Uterus (tissue), 2 donors: Measurements from ENCODE around the gene DCDC2B.

ENCODE experiments used
- POLR2A ChIP-seq, 2 donors: fragments of 450-650 bp; IDR thresholded peaks; one replicate each; pipeline ENCODE4 v1.6.1; 2016; ENCODE audit warnings: antibody characterized with exemption in 2 of 2, mild to moderate bottlenecking in 1 of 2, moderate library complexity in 1 of 2
- TF ChIP-seq, protein P1 (sequence below), 4 experiments: fragments of 200-600 bp in 2 of 4; fragments of 450-650 bp in 2 of 4; sonication (generic) in 2 of 4; IDR thresholded peaks; one replicate each; pipeline ENCODE4 v1.5.1; 2016 to 2019; ENCODE audit warnings: antibody characterized with exemption in 4 of 4, mild to moderate bottlenecking in 2 of 4, moderate library complexity in 1 of 4

- TF ChIP-seq, protein P1, sequence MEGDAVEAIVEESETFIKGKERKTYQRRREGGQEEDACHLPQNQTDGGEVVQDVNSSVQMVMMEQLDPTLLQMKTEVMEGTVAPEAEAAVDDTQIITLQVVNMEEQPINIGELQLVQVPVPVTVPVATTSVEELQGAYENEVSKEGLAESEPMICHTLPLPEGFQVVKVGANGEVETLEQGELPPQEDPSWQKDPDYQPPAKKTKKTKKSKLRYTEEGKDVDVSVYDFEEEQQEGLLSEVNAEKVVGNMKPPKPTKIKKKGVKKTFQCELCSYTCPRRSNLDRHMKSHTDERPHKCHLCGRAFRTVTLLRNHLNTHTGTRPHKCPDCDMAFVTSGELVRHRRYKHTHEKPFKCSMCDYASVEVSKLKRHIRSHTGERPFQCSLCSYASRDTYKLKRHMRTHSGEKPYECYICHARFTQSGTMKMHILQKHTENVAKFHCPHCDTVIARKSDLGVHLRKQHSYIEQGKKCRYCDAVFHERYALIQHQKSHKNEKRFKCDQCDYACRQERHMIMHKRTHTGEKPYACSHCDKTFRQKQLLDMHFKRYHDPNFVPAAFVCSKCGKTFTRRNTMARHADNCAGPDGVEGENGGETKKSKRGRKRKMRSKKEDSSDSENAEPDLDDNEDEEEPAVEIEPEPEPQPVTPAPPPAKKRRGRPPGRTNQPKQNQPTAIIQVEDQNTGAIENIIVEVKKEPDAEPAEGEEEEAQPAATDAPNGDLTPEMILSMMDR (IDR thresholded peaks at IDR 0.05): no peak
- no peak for TF ChIP-seq POLR2A (IDR thresholded peaks at IDR 0.05)
These were observed at the start of gene DCDC2B for GRCh38 chr1:32208891-32209328.
